GM12878 (cell line): ENCODE results near the gene NDST3. TPM values are rescaled to one million over a fixed set of nuclear protein-coding genes. Genes with fewer than 3 reads are reported as not detected.

Experiments used
- ATAC-seq: fragments of 200-7000 bp; cut with Tn5 transposase; 3 replicates; pipeline ENCODE4 v1.9.1; 2020; ENCODE audit warnings: mild to moderate bottlenecking, moderate library complexity
- BruUV-seq: library from RNA; stranded (reverse); fragments of 400-500 nt; replicated peaks from 2 replicates; lab custom pipeline; 2021; lab: Mats Ljungman, UMichigan
- CTCF ChIA-PET: fragments of 300-600 bp; sonication (Branson Sonifier 250); formaldehyde crosslinking; extraction: SDS; loops from one replicate; lab custom pipeline; 2021; ENCODE audit warnings: inconsistent platforms; lab: Yijun Ruan, JAX
- POLR2A ChIA-PET: fragments of 350-600 bp; formaldehyde crosslinking; extraction: SDS; loops from one replicate; lab custom pipeline; 2021; ENCODE audit warnings: inconsistent platforms; lab: Charles Lee
- RAD21 ChIA-PET: fragments of 300-600 bp; sonication (Branson Sonifier 250); formaldehyde crosslinking; loops from one replicate; lab custom pipeline; 2023; ENCODE audit warnings: antibody characterized with exemption; ENCODE audit not compliant: unreplicated experiment; lab: Charles Lee
- SMC1A ChIA-PET: fragments of 300-600 bp; sonication (Branson Sonifier 250); formaldehyde crosslinking; loops from one replicate; lab custom pipeline; 2023; ENCODE audit not compliant: unreplicated experiment, uncharacterized antibody; lab: Charles Lee
- DNase-seq: peaks from one replicate; pipeline ENCODE4 v3.0.0-alpha.2; 2011; ENCODE audit warnings: low read depth, low spot score
- FAIRE-seq: peaks from 3 replicates; lab custom pipeline; 2011; peaks lifted over from hg19 to GRCh38; lab: Jason Lieb, UNC
- H2AFZ ChIP-seq: 2 replicates; pipeline ENCODE4 v1.6.0; 2011; ENCODE audit warnings: low read depth, low read length, control low read depth; ENCODE audit not compliant: control insufficient read depth
- H3K27ac ChIP-seq: 2 replicates; pipeline ENCODE4 v1.5.1; 2011; ENCODE audit warnings: control low read depth; ENCODE audit not compliant: control insufficient read depth, insufficient read depth
- H3K27me3 ChIP-seq, 2 experiments: replicated peaks in 1 of 2; 2 replicates each; pipeline versions ENCODE4 v1.6.0 to v1.6.1; 2011; ENCODE audit warnings: low read length in 1 of 2; ENCODE audit not compliant: control insufficient read depth in 2 of 2, insufficient read depth in 2 of 2
- H3K36me3 ChIP-seq, 2 experiments: 2 replicates each; pipeline ENCODE4 v1.5.1; 2011; ENCODE audit warnings: low read length in 1 of 2; ENCODE audit not compliant: control insufficient read depth in 2 of 2, insufficient read depth in 2 of 2
- H3K4me1 ChIP-seq: 2 replicates; pipeline ENCODE4 v1.6.1; 2011; ENCODE audit warnings: mild to moderate bottlenecking, low read length, moderate library complexity, mixed read lengths; ENCODE audit not compliant: control insufficient read depth, insufficient read depth
- H3K4me2 ChIP-seq: 2 replicates; pipeline ENCODE4 v1.6.0; 2011; ENCODE audit warnings: control low read depth; ENCODE audit not compliant: control insufficient read depth, insufficient read depth
- H3K4me3 ChIP-seq: fragments of 200-600 bp; sonication (generic); 2 replicates; pipeline ENCODE4 v1.5.1; 2016
- H3K79me2 ChIP-seq: 2 replicates; pipeline ENCODE4 v1.6.0; 2011; ENCODE audit warnings: low read length; ENCODE audit not compliant: control insufficient read depth, insufficient read depth
- H3K9ac ChIP-seq: 2 replicates; pipeline ENCODE4 v1.8.0; 2011; ENCODE audit warnings: low read length, control low read depth, mixed read lengths; ENCODE audit not compliant: control insufficient read depth, insufficient read depth
- H3K9me3 ChIP-seq: replicated peaks from 3 replicates; pipeline ENCODE4 v1.5.1; 2011; ENCODE audit warnings: mild to moderate bottlenecking, low read length; ENCODE audit not compliant: control insufficient read depth, insufficient read depth
- H4K20me1 ChIP-seq: 2 replicates; pipeline ENCODE4 v1.6.0; 2011; ENCODE audit not compliant: control insufficient read depth, insufficient read depth
- ASH2L ChIP-seq: fragments of 300-600, 200-600 bp; sonication (generic); IDR thresholded peaks from 2 replicates; pipeline ENCODE4 v1.6.1; 2017; ENCODE audit warnings: low read depth, mild to moderate bottlenecking, borderline replicate concordance
- LARP7 ChIP-seq: fragments of 450-650 bp; IDR thresholded peaks from 2 replicates; pipeline ENCODE4 v1.6.1; 2017; ENCODE audit warnings: mild to moderate bottlenecking
- NBN ChIP-seq: fragments of 450-650 bp; IDR thresholded peaks from 2 replicates; pipeline ENCODE4 v1.6.1; 2016
- PAX5 ChIP-seq: IDR thresholded peaks from 2 replicates; pipeline ENCODE4 v1.6.1; 2011; ENCODE audit warnings: low read depth, low read length, borderline replicate concordance
- SMC3 ChIP-seq: IDR thresholded peaks from 2 replicates; pipeline ENCODE4 v1.6.1; 2011; ENCODE audit warnings: low read length, improper control_type of control experiment, borderline replicate concordance
- SPI1 ChIP-seq: IDR thresholded peaks from 2 replicates; pipeline ENCODE4 v1.6.1; 2011; ENCODE audit warnings: low read depth, mild to moderate bottlenecking, low read length, moderate library complexity, borderline replicate concordance; ENCODE audit not compliant: insufficient read depth
- STAT1 ChIP-seq: fragments of 450-650 bp; conservative IDR thresholded peaks from 2 replicates; pipeline ENCODE4 v1.6.1; 2014; ENCODE audit warnings: antibody characterized with exemption, mild to moderate bottlenecking
- TCF7 ChIP-seq: IDR thresholded peaks from 2 replicates; pipeline ENCODE4 v1.6.1; 2014; ENCODE audit warnings: antibody characterized with exemption, borderline replicate concordance
- ZBED1 ChIP-seq: IDR thresholded peaks from 2 replicates; pipeline ENCODE4 v1.6.1; 2016; ENCODE audit warnings: borderline replicate concordance
- WGBS: methylation state at CpG from one replicate; pipeline ENCODE4 v1.1.6; 2016; ENCODE audit warnings: low lambda C conversion rate; ENCODE audit not compliant: insufficient replicate concordance, insufficient coverage; ENCODE audit errors: missing lambda C conversion rate; 5-methylcytosine and 5-hydroxymethylcytosine counted together
- in situ Hi-C: fragments of 300-500 bp; cut with MboI; formaldehyde crosslinking; loops from 9 replicates; pipeline ENCODE4 v1.14.3; 2018; ENCODE audit warnings: mixed read lengths
- intact Hi-C: fragments of 100-400 bp; cut with micrococcal nuclease; formaldehyde crosslinking; loops from one replicate; pipeline ENCODE4 v1.14.2; 2022; ENCODE audit not compliant: unreplicated experiment
- polyA plus RNA-seq, 11 experiments: library from polyadenylated mRNA; depleted of rRNA in 4 of 11; unstranded in 6 of 11; stranded (reverse) in 5 of 11; fragments of >200 nt; fragmentation: Nextera tagmentation in 4 of 11; fragmentation: Illumina TruSeq in 1 of 11; extraction: Ambion mirVana in 4 of 11; extraction: Trizol in 1 of 11; gene quantifications; 1 replicate in 1 of 11; 2 replicates in 10 of 11; pipeline versions ENCODE4 v1.2.1 to v1.2.3, GENCODE V29; 2011 to 2016; ENCODE audit warnings: inconsistent platforms in 2 of 11, missing spikeins in 2 of 11, low read depth in 1 of 11
- total RNA-seq, 4 experiments: library from RNA; depleted of rRNA in 3 of 4; stranded (reverse); fragments of >200 nt in 3 of 4; fragmentation: Illumina TruSeq in 1 of 4; extraction: Trizol in 1 of 4; gene quantifications; 2 replicates each; pipeline versions ENCODE4 v1.2.1 to v1.2.3, GENCODE V29; 2013 to 2021
- TF ChIP-seq, protein P1 (sequence below): fragments of 450-650 bp; IDR thresholded peaks from 2 replicates; pipeline ENCODE4 v1.6.1; 2017; ENCODE audit warnings: mild to moderate bottlenecking, low read depth, inconsistent platforms; ENCODE audit not compliant: poor library complexity, severe bottlenecking
- TF ChIP-seq, protein P2 (sequence below): fragments of 450-650 bp; IDR thresholded peaks from 2 replicates; pipeline ENCODE4 v1.6.1; 2016; ENCODE audit warnings: mild to moderate bottlenecking, moderate library complexity, borderline replicate concordance

The NDST3 gene
- total and polyA plus RNA-seq, 10 of the 15 experiments (the other 5 are each of a cell fraction or from before 2014, with no cell fraction given): 0.03 TPM; not detected in 8

DNA sequence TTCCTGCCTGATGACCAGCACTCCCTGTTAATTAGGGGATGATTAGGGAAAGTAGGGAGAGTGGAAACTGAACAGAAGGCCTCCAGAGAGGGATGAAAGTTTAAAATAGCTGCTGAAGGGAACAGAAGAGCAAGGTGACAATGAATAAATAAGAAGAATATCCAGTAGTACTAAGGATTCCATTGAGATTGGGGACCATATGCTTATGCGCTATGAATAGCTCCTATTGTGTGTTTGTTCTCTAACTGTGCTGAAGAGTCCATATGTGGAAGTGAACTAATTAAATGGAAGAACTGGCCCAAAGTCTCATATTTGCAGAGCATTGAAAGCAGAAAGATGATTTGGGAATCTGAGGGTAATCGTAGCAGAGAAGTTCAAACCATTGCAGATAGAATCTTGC lies 181.5 kb downstream of the NDST3 start:
- Histone ChIP-seq H3K9ac (no peak overlapping the region), H3K4me1 (no peaks in the 10 kb centered on the region), H2AFZ (no peak overlapping the region), H3K27me3 (no peaks in the 10 kb centered on the region), H3K36me3 (no peaks in the 10 kb centered on the region), H4K20me1 (no peaks in the 10 kb centered on the region), H3K27ac (no peak overlapping the region), H3K4me3 (no peak overlapping the region), H3K79me2 (no peaks in the 10 kb centered on the region), H3K9me3 (no peaks in the 10 kb centered on the region), H3K4me2 (no peak overlapping the region)
- ChIA-PET SMC1A (interaction anchor here (1.0 kb wide), 1 partner anchor 15 kb away, joined by 3 read pairs; no protein-coding TSS in a partner anchor), POLR2A (no interaction called here), RAD21 (no interaction called here), CTCF (interaction anchor here (1.3 to 2.4 kb wide), 2 partner anchors 8 to 68 kb away, joined by 3 to 8 read pairs; no protein-coding TSS in a partner anchor)
- no peak for FAIRE-seq
- TF ChIP-seq STAT1: no peak
- no peak for TF ChIP-seq SPI1
- intact Hi-C loops: no loop called here
- DNase-seq: no peak
- BruUV-seq: no TSS peak
- WGBS: 70% methylated on average over 2 of the region's 2 CpGs
- ATAC-seq: no peak
- in situ Hi-C loops: no loop called here

DNA sequence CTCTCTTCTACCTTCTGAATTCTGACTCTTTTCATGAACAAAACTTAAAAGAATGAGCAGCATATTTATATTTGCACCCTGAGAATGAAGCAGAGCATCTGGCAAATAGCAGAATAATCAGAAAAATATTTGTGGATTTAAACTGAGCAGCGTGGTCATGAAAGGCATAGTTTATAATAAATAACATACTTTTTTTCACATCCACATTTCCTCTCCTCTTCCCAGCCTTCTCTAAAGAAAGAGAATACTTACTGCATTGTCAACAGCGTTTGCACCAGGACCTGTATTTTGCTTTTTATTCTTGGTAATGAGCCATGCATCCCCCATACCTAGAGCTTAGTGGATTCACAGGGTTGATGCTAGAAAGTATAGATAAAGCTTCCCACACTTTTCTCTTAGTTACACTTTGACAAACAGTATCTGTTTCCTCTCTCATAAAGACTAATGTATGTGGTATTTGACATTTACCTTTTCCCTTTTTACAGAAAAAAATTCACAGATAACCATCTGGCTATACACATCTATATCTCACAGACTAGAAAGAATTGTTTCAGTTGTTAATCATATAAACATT lies 187.0 kb downstream of the NDST3 start:
- 21% methylated on average over 2 of the region's 2 CpGs for WGBS
- intact Hi-C loops: loop anchor here (5.0 kb wide), 2 partner anchors 1089 to 1864 kb away; no protein-coding TSS in a partner anchor
- DNase-seq: no peak
- ChIA-PET POLR2A (no interaction called here), CTCF (interaction anchor here (1.5 to 3.0 kb wide), 2 partner anchors 14 to 145 kb away, joined by 3 to 9 read pairs; no protein-coding TSS in a partner anchor), RAD21 (no interaction called here), SMC1A (no interaction called here)
- ATAC-seq: no peak
- Histone ChIP-seq H3K9ac (no peak overlapping the region), H4K20me1 (no peaks in the 10 kb centered on the region), H3K27ac (no peak overlapping the region), H3K79me2 (no peaks in the 10 kb centered on the region), H3K4me1 (no peaks in the 10 kb centered on the region), H3K4me2 (no peak overlapping the region), H3K36me3 (no peaks in the 10 kb centered on the region), H3K27me3 (no peaks in the 10 kb centered on the region; a peak in 1 of 4 replicates), H3K9me3 (no peaks in the 10 kb centered on the region), H2AFZ (no peak overlapping the region), H3K4me3 (no peak overlapping the region)
- in situ Hi-C loops: loop anchor here (10.0 kb wide), 1 partner anchor 147 kb away; no protein-coding TSS in a partner anchor
- no peak for FAIRE-seq
- BruUV-seq: no TSS peak
- TF ChIP-seq SMC3 (no peak), NBN (no peak), ASH2L (no peak), ZBED1 (no peak), PAX5 (no peak), LARP7 (no peak), TCF7 (no peak)
- TF ChIP-seq, protein P1, sequence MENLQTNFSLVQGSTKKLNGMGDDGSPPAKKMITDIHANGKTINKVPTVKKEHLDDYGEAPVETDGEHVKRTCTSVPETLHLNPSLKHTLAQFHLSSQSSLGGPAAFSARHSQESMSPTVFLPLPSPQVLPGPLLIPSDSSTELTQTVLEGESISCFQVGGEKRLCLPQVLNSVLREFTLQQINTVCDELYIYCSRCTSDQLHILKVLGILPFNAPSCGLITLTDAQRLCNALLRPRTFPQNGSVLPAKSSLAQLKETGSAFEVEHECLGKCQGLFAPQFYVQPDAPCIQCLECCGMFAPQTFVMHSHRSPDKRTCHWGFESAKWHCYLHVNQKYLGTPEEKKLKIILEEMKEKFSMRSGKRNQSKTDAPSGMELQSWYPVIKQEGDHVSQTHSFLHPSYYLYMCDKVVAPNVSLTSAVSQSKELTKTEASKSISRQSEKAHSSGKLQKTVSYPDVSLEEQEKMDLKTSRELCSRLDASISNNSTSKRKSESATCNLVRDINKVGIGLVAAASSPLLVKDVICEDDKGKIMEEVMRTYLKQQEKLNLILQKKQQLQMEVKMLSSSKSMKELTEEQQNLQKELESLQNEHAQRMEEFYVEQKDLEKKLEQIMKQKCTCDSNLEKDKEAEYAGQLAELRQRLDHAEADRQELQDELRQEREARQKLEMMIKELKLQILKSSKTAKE: no peak
- TF ChIP-seq, protein P2, sequence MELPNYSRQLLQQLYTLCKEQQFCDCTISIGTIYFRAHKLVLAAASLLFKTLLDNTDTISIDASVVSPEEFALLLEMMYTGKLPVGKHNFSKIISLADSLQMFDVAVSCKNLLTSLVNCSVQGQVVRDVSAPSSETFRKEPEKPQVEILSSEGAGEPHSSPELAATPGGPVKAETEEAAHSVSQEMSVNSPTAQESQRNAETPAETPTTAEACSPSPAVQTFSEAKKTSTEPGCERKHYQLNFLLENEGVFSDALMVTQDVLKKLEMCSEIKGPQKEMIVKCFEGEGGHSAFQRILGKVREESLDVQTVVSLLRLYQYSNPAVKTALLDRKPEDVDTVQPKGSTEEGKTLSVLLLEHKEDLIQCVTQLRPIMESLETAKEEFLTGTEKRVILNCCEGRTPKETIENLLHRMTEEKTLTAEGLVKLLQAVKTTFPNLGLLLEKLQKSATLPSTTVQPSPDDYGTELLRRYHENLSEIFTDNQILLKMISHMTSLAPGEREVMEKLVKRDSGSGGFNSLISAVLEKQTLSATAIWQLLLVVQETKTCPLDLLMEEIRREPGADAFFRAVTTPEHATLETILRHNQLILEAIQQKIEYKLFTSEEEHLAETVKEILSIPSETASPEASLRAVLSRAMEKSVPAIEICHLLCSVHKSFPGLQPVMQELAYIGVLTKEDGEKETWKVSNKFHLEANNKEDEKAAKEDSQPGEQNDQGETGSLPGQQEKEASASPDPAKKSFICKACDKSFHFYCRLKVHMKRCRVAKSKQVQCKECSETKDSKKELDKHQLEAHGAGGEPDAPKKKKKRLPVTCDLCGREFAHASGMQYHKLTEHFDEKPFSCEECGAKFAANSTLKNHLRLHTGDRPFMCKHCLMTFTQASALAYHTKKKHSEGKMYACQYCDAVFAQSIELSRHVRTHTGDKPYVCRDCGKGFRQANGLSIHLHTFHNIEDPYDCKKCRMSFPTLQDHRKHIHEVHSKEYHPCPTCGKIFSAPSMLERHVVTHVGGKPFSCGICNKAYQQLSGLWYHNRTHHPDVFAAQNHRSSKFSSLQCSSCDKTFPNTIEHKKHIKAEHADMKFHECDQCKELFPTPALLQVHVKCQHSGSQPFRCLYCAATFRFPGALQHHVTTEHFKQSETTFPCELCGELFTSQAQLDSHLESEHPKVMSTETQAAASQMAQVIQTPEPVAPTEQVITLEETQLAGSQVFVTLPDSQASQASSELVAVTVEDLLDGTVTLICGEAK: no peak
